ENCODE data around the gene JPH4. TPM values are rescaled to one million over a fixed set of nuclear protein-coding genes. Genes with fewer than 3 reads are reported as not detected.

JPH4 gene
- total RNA-seq, 1 donor from 2014 or later = 0.19 TPM

GRCh38 chr14:23556700-23557440 is 21.7 kb downstream of the JPH4 start:
- no peak for TF ChIP-seq CTCF (IDR thresholded peaks at IDR 0.05; ENCODE audit: borderline replicate concordance)
- Histone ChIP-seq H3K4me1 (peaks cover 38% of the 10 kb centered on the region), H3K4me3 (peak overlapping the region; percentile 80), H3K36me3 (peaks cover 20% of the 10 kb centered on the region), H3K9me3 (replicated peaks) (no peaks in the 10 kb centered on the region), H3K27me3 (ENCODE audit: low read depth) (no peaks in the 10 kb centered on the region), H3K27ac (replicated peaks) (peak overlapping the region; percentile 97)
- no peak for DNase-seq
- intact Hi-C loops (cut with micrococcal nuclease) = no loop called here

- intact Hi-C loops (cut with micrococcal nuclease) = no loop called here
- peak; percentile 94 for DNase-seq
- Histone ChIP-seq H3K27ac (replicated peaks) (peak within 1 kb of the TSS; percentile 97), H3K27me3 (ENCODE audit: low read depth) (no peaks in the 10 kb centered on the region), H3K4me1 (peaks cover 44% of the 10 kb centered on the region), H3K36me3 (peaks cover 13% of the 10 kb centered on the region), H3K9me3 (replicated peaks) (no peaks in the 10 kb centered on the region), H3K4me3 (peak within 1 kb of the TSS; percentile 80)
- no peak for TF ChIP-seq CTCF (IDR thresholded peaks at IDR 0.05; ENCODE audit: borderline replicate concordance)
These were observed 22.5 kb downstream of the JPH4 start, which contains the start of gene THTPA for GRCh38 chr14:23555882-23556699. TSS of gene THTPA (plus strand) at chr14:23556271. CDS start at chr14:23556758, 487 bp downstream.

GRCh38 chr14:23555533-23555881 is 23.1 kb downstream of the JPH4 start:
- intact Hi-C loops (cut with micrococcal nuclease) = no loop called here
- peaks cover 50% of the 10 kb centered on the region for H3K4me1 ChIP-seq
- no peak for TF ChIP-seq CTCF (IDR thresholded peaks at IDR 0.05; ENCODE audit: borderline replicate concordance)
- peak overlapping the region; percentile 97 for H3K27ac ChIP-seq (replicated peaks)
- no peaks in the 10 kb centered on the region for H3K9me3 ChIP-seq (replicated peaks)
- peaks cover 11% of the 10 kb centered on the region for H3K36me3 ChIP-seq
- no peak for DNase-seq
- peak overlapping the region; percentile 80 for H3K4me3 ChIP-seq
- no peaks in the 10 kb centered on the region for H3K27me3 ChIP-seq (ENCODE audit: low read depth)

DNA sequence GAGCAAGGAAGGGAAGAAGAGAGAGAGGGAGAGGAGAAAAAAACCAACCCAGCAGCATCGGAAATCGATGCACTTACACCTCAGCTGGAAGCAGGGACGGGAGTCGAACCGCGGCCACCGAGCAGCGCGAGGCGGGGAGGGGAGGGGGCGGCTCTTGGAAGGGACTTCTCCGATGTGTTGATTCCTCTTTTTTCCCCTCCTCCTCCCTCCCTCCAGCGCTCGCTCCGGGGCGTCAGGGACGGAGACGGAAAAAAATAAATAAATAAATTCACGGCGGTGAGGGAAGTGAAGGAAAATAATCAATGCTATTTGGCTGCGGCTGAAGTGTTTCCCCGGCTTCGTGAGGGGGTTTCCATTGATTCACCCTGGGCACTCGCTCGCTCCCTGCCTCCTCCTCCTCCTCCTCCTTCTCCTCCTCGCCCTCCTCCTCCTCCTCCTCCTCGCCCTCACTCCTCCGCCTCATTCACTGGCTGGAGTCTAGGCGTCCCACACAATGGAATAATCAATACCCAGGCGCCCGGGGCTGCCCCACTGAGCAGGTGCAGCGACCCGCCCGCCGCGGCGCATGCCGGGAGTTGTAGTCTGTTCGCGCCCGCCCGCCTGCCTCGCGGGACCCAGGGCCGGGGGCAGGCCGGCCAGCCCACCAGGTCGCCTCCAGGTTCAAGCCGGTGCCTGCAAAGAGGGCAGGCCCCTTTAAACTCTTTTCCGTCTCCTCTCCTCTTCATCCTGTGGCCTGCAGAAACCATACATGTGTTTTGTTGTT is 27.1 kb downstream of the JPH4 start, which contains the start of gene ZFHX2:
TSS of gene ZFHX2 (minus strand) at position 500 of the 763 bp plus-strand sequence. CDS start 16,440 bp downstream, outside the sequence.
- no peaks in the 10 kb centered on the region for H3K9me3 ChIP-seq (replicated peaks)
- intact Hi-C loops (cut with micrococcal nuclease) = no loop called here
- peak within 1 kb of the TSS; percentile 77 for H3K4me3 ChIP-seq
- no peaks in the 10 kb centered on the region for H3K36me3 ChIP-seq
- peak; percentile 82 for DNase-seq
- H3K27ac ChIP-seq (replicated peaks) = peak within 1 kb of the TSS; percentile 59
- H3K4me1 ChIP-seq = peaks cover 37% of the 10 kb centered on the region
- H3K27me3 ChIP-seq (ENCODE audit: low read depth) = peaks cover 7% of the 10 kb centered on the region
- TF ChIP-seq CTCF (IDR thresholded peaks at IDR 0.05; ENCODE audit: borderline replicate concordance) = no peak

- DNase-seq = peak; percentile 50
- peak overlapping the region; percentile 59 for H3K27ac ChIP-seq (replicated peaks)
- H3K4me1 ChIP-seq = peaks cover 37% of the 10 kb centered on the region
- H3K4me3 ChIP-seq = peak overlapping the region; percentile 77
- H3K27me3 ChIP-seq (ENCODE audit: low read depth) = peaks cover 7% of the 10 kb centered on the region
- no peaks in the 10 kb centered on the region for H3K9me3 ChIP-seq (replicated peaks)
- no peaks in the 10 kb centered on the region for H3K36me3 ChIP-seq
- TF ChIP-seq CTCF (IDR thresholded peaks at IDR 0.05; ENCODE audit: borderline replicate concordance) = no peak
- intact Hi-C loops (cut with micrococcal nuclease) = no loop called here
These were observed 27.8 kb downstream of the JPH4 start for GRCh38 chr14:23550812-23551265.
